Endothelial cell of hepatic sinusoid (primary cell): Measurements from ENCODE around the gene SCUBE2.

Experiments
- in situ Hi-C: cut with HindIII; loops from 2 replicates; pipeline ENCODE4 v1.10.0; 2017; ENCODE audit warnings: low sequenced_read_pairs

Gene SCUBE2

GRCh38 chr11:9076046-9076445, 15.4 kb downstream of the SCUBE2 start:
- in situ Hi-C loops = loop anchor here (5.0 kb wide), 2 partner anchors 51 to 64 kb away; no protein-coding TSS in a partner anchor

GRCh38 chr11:9075556-9075955, 15.8 kb downstream of the SCUBE2 start:
- in situ Hi-C loops = loop anchor here (5.0 kb wide), 2 partner anchors 52 to 63 kb away; no protein-coding TSS in a partner anchor

- in situ Hi-C loops = loop anchor here (5.0 kb wide), 2 partner anchors 53 to 62 kb away; no protein-coding TSS in a partner anchor
Measured at GRCh38 chr11:9074338-9075029, 16.9 kb downstream of the SCUBE2 start.

GRCh38 chr11:9073466-9074225, 17.8 kb downstream of the SCUBE2 start:
- in situ Hi-C loops = no loop called here

- in situ Hi-C loops = no loop called here
Measured at GRCh38 chr11:9072626-9073176, 18.7 kb downstream of the SCUBE2 start.

- in situ Hi-C loops = no loop called here
Measured at GRCh38 chr11:9071692-9072091, 19.7 kb downstream of the SCUBE2 start.

GRCh38 chr11:9070749-9071491, 20.5 kb downstream of the SCUBE2 start:
- in situ Hi-C loops = no loop called here

- in situ Hi-C loops = no loop called here
Measured at GRCh38 chr11:9069862-9070470, 21.4 kb downstream of the SCUBE2 start.

- in situ Hi-C loops = no loop called here
Measured at GRCh38 chr11:9069256-9069655, 22.1 kb downstream of the SCUBE2 start.

GRCh38 chr11:9066433-9066925, 24.9 kb downstream of the SCUBE2 start:
- in situ Hi-C loops = no loop called here

- in situ Hi-C loops = no loop called here
Measured at GRCh38 chr11:9065607-9066432, 25.6 kb downstream of the SCUBE2 start.

GRCh38 chr11:9061807-9062206, 29.6 kb downstream of the SCUBE2 start:
- in situ Hi-C loops = no loop called here

- in situ Hi-C loops = no loop called here
Measured at GRCh38 chr11:9060700-9061111, 30.7 kb downstream of the SCUBE2 start.

GRCh38 chr11:9059406-9059805, 32.0 kb downstream of the SCUBE2 start:
- in situ Hi-C loops = no loop called here

- in situ Hi-C loops = no loop called here
Measured at GRCh38 chr11:9057888-9058287, 33.5 kb downstream of the SCUBE2 start.

GRCh38 chr11:9057007-9057406, 34.4 kb downstream of the SCUBE2 start:
- in situ Hi-C loops = no loop called here

- in situ Hi-C loops = no loop called here
Measured at GRCh38 chr11:9056467-9056866, 34.9 kb downstream of the SCUBE2 start.

GRCh38 chr11:9053316-9054035, 37.9 kb downstream of the SCUBE2 start:
- in situ Hi-C loops = no loop called here

- in situ Hi-C loops = no loop called here
Measured at GRCh38 chr11:9052316-9052715, 39.1 kb downstream of the SCUBE2 start.
